Neuronal stem cell (in vitro differentiated cells): ENCODE results near the gene KCNAB1.
"Not testable (repeated sequence)": the region's sequence is repeated elsewhere in the genome, so short reads cannot be mapped to it uniquely, and the experiment has no call there.

ENCODE experiments used
- DNase-seq: peaks from one replicate; pipeline ENCODE4 v3.0.0-alpha.2; 2013; ENCODE audit warnings: low spot score
- H2AFZ ChIP-seq: one replicate; pipeline ENCODE4 v1.6.1; 2013; ENCODE audit warnings: mild to moderate bottlenecking, low read length, inconsistent platforms
- H2AK5ac ChIP-seq: 2 replicates; pipeline ENCODE4 v1.6.1; 2013; ENCODE audit warnings: low read depth, mild to moderate bottlenecking, inconsistent platforms, low read length, moderate library complexity, mixed read lengths
- H2BK120ac ChIP-seq: 2 replicates; pipeline ENCODE4 v1.6.1; 2013; ENCODE audit warnings: low read depth, mild to moderate bottlenecking, inconsistent platforms, low read length, moderate library complexity, mixed read lengths
- H2BK12ac ChIP-seq: one replicate; pipeline ENCODE4 v1.6.1; 2013; ENCODE audit warnings: low read length, inconsistent platforms
- H2BK15ac ChIP-seq: 2 replicates; pipeline ENCODE4 v1.6.1; 2013; ENCODE audit warnings: mild to moderate bottlenecking, low read length, inconsistent platforms, mixed read lengths
- H2BK5ac ChIP-seq: one replicate; pipeline ENCODE4 v1.6.1; 2013; ENCODE audit warnings: inconsistent platforms, mild to moderate bottlenecking, low read length, moderate library complexity
- H3K14ac ChIP-seq: one replicate; pipeline ENCODE4 v1.6.1; 2013; ENCODE audit warnings: low read length, inconsistent platforms
- H3K18ac ChIP-seq: 2 replicates; pipeline ENCODE4 v1.6.1; 2013; ENCODE audit warnings: low read length, inconsistent platforms
- H3K23ac ChIP-seq: 2 replicates; pipeline ENCODE4 v1.6.1; 2013; ENCODE audit warnings: low read depth, mild to moderate bottlenecking, mixed read lengths, low read length, inconsistent platforms; ENCODE audit not compliant: poor library complexity
- H3K27ac ChIP-seq: replicated peaks from 3 replicates; pipeline ENCODE4 v1.5.1; 2013; ENCODE audit warnings: low read length, inconsistent platforms
- H3K27me3 ChIP-seq, 3 experiments: 2 replicates each; pipeline ENCODE4 v1.6.1; 2013; ENCODE audit warnings: low read length in 3 of 3, mild to moderate bottlenecking in 2 of 3, inconsistent platforms in 1 of 3, low read depth in 1 of 3, mixed read lengths in 1 of 3, moderate library complexity in 1 of 3; ENCODE audit not compliant: control insufficient read depth in 3 of 3, insufficient read depth in 3 of 3
- H3K36me3 ChIP-seq, 2 donors: replicated peaks in 1 of 2; 2 replicates each; pipeline ENCODE4 v1.6.1; 2013; ENCODE audit warnings: low read length in 2 of 2; ENCODE audit not compliant: control insufficient read depth in 2 of 2, insufficient read depth in 2 of 2
- H3K4ac ChIP-seq: 2 replicates; pipeline ENCODE4 v1.6.1; 2013; ENCODE audit warnings: inconsistent platforms, mild to moderate bottlenecking, low read length, moderate library complexity
- H3K4me1 ChIP-seq, 2 donors: 1 replicate in 1 of 2; 2 replicates in 1 of 2; pipeline ENCODE4 v1.6.1; 2013; ENCODE audit warnings: low read length in 2 of 2, low read depth in 1 of 2; ENCODE audit not compliant: control insufficient read depth in 2 of 2, insufficient read depth in 1 of 2
- H3K4me2 ChIP-seq: one replicate; pipeline ENCODE4 v1.6.1; 2013; ENCODE audit warnings: mild to moderate bottlenecking, low read length, inconsistent platforms; ENCODE audit not compliant: insufficient read depth, poor library complexity, severe bottlenecking
- H3K4me3 ChIP-seq, 2 donors: 2 replicates each; pipeline ENCODE4 v1.5.1; 2013; ENCODE audit warnings: low read length in 2 of 2, mild to moderate bottlenecking in 2 of 2, inconsistent platforms in 1 of 2, moderate library complexity in 1 of 2
- H3K79me1 ChIP-seq: one replicate; pipeline ENCODE4 v1.6.1; 2013; ENCODE audit warnings: low read depth, mild to moderate bottlenecking, inconsistent platforms, low read length, moderate library complexity
- H3K9ac ChIP-seq: one replicate; pipeline ENCODE4 v1.6.1; 2013; ENCODE audit warnings: mild to moderate bottlenecking, low read depth, low read length, inconsistent platforms; ENCODE audit not compliant: poor library complexity
- H3K9me3 ChIP-seq, 2 donors: replicated peaks in 1 of 2; 2 replicates each; pipeline versions ENCODE3 to v1.6.1; 2013; ENCODE audit warnings: low read length in 2 of 2, mild to moderate bottlenecking in 2 of 2, inconsistent platforms in 1 of 2, low read depth in 1 of 2, mixed read lengths in 1 of 2, moderate library complexity in 1 of 2; ENCODE audit not compliant: control insufficient read depth in 2 of 2, insufficient read depth in 1 of 2
- H4K8ac ChIP-seq: one replicate; pipeline ENCODE4 v1.6.1; 2013; ENCODE audit warnings: low read depth, mild to moderate bottlenecking, inconsistent platforms, low read length, moderate library complexity
- H4K91ac ChIP-seq: one replicate; pipeline ENCODE4 v1.6.1; 2013; ENCODE audit warnings: low read length, low read depth, mild to moderate bottlenecking, inconsistent platforms; ENCODE audit not compliant: poor library complexity
- WGBS, 2 donors: extraction: QIAGEN DNeasy Blood & Tissue Kit; methylation state at CpG; one replicate each; pipeline ENCODE4 v1.1.7; 2013; ENCODE audit warnings: missing lambda C conversion rate in 2 of 2, mixed read lengths in 1 of 2; ENCODE audit not compliant: insufficient read length in 2 of 2, insufficient replicate concordance in 1 of 2; ENCODE audit errors: extremely low coverage in 2 of 2; 5-methylcytosine and 5-hydroxymethylcytosine counted together

The KCNAB1 gene

DNA sequence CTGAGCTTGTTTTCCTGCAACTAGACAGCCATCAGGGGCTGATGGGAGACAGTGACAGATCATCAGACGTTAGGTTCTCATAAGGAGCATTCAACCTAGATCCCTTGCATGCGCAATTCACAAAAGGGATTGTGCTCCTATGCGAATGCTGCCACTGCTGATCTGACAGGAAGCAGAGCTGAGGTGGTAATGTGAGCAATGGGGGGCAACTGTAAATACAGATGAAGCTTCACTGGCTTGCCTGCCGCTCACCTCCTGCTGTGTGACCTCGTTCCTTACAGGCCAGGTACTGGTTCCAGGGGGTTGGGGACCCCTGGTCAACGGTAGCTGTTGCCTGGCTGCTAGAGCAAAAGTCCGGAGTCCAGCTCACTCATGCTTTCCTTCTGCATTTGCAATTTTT, 26.4 kb upstream of the KCNAB1 start:
- no peak overlapping the region for H3K23ac ChIP-seq
- H3K4me2 ChIP-seq, result no peak overlapping the region
- no peak overlapping the region for H3K9ac ChIP-seq
- no peaks in the 10 kb centered on the region for H3K9me3 ChIP-seq
- no peak overlapping the region for H4K91ac ChIP-seq
- no peak overlapping the region for H2BK12ac ChIP-seq
- no peaks in the 10 kb centered on the region for H3K36me3 ChIP-seq
- H3K14ac ChIP-seq, result no peak overlapping the region
- no peak overlapping the region for H3K4me3 ChIP-seq
- H3K79me1 ChIP-seq, result no peaks in the 10 kb centered on the region
- H3K18ac ChIP-seq, result no peak overlapping the region
- no CpG with 5 or more reads among the region's 7 CpGs for WGBS, 2 donors
- H3K4ac ChIP-seq, result no peak overlapping the region
- no peak overlapping the region for H2AFZ ChIP-seq
- DNase-seq, result no peak
- no peak overlapping the region for H2AK5ac ChIP-seq
- no peak overlapping the region for H3K27ac ChIP-seq
- H2BK120ac ChIP-seq, result no peak overlapping the region
- H2BK15ac ChIP-seq, result no peak overlapping the region
- no peaks in the 10 kb centered on the region for H3K27me3 ChIP-seq
- no peak overlapping the region for H4K8ac ChIP-seq
- H2BK5ac ChIP-seq, result no peak overlapping the region
- no peaks in the 10 kb centered on the region for H3K4me1 ChIP-seq

DNA sequence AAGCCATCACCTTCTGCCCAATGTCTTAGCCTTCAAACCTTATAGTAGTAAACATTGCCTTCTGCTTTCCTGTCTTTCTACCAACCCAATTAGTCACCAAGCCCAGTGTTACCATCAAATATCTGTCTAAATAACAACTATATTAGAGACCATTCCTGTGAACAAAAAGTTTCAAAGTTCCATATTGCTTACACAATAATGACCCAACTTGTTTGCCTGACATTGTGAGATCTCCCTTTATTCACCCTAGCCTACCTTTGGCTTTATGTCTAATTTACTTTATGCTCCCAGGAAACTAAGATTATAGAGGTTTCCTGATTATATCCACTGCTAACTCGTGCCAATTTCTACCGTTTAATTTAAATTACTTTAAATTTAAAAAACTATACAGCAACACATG, 26.0 kb upstream of the KCNAB1 start:
- no peak overlapping the region for H2BK5ac ChIP-seq
- H4K8ac ChIP-seq, result no peak overlapping the region
- no peak overlapping the region for H2AK5ac ChIP-seq
- H2BK120ac ChIP-seq, result no peak overlapping the region
- no peak overlapping the region for H3K4me3 ChIP-seq
- H3K36me3 ChIP-seq, result no peaks in the 10 kb centered on the region
- no peaks in the 10 kb centered on the region for H3K9me3 ChIP-seq
- H3K27me3 ChIP-seq, result no peaks in the 10 kb centered on the region
- no peak overlapping the region for H2BK12ac ChIP-seq
- no peak overlapping the region for H3K27ac ChIP-seq
- no peaks in the 10 kb centered on the region for H3K4me1 ChIP-seq
- no peak for DNase-seq
- H3K4me2 ChIP-seq, result no peak overlapping the region
- no peak overlapping the region for H3K18ac ChIP-seq
- WGBS, 2 donors, result no CpG with 5 or more reads among the region's 2 CpGs
- no peaks in the 10 kb centered on the region for H3K79me1 ChIP-seq
- H3K9ac ChIP-seq, result no peak overlapping the region
- H2BK15ac ChIP-seq, result no peak overlapping the region
- no peak overlapping the region for H4K91ac ChIP-seq
- no peak overlapping the region for H2AFZ ChIP-seq
- no peak overlapping the region for H3K14ac ChIP-seq
- no peak overlapping the region for H3K23ac ChIP-seq
- no peak overlapping the region for H3K4ac ChIP-seq

DNA sequence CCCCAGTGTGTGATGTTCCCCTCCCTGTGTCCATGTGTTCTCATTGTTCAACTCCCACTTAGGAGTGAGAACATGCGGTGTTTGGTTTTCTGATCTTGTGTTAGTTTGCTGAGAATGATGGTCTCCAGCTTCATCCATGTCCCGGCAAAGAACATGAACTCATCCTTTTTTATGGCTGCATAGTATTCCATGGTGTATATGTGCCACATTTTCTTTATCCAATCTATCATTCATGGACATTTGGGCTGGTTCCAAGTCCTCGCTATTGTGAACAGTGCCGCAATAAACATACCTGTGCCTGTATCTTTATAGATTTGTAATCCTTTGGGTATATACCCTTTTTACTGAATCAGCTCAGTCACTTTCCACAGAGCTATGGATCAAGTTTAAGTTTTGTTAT, 24.7 kb upstream of the KCNAB1 start:
- not testable (repeated sequence) for H4K91ac ChIP-seq, H3K4ac ChIP-seq, H3K4me2 ChIP-seq, H3K9ac ChIP-seq, H3K14ac ChIP-seq, H4K8ac ChIP-seq, H3K18ac ChIP-seq, H2BK12ac ChIP-seq, H3K9me3 ChIP-seq, H3K27me3 ChIP-seq, H3K23ac ChIP-seq, DNase-seq, H2BK15ac ChIP-seq, H2AK5ac ChIP-seq, H2BK120ac ChIP-seq, H3K4me3 ChIP-seq, H3K79me1 ChIP-seq, H3K27ac ChIP-seq, H3K4me1 ChIP-seq, H2BK5ac ChIP-seq, H3K36me3 ChIP-seq, H2AFZ ChIP-seq
- WGBS, 2 donors, result no CpG with 5 or more reads among the region's 4 CpGs

DNA sequence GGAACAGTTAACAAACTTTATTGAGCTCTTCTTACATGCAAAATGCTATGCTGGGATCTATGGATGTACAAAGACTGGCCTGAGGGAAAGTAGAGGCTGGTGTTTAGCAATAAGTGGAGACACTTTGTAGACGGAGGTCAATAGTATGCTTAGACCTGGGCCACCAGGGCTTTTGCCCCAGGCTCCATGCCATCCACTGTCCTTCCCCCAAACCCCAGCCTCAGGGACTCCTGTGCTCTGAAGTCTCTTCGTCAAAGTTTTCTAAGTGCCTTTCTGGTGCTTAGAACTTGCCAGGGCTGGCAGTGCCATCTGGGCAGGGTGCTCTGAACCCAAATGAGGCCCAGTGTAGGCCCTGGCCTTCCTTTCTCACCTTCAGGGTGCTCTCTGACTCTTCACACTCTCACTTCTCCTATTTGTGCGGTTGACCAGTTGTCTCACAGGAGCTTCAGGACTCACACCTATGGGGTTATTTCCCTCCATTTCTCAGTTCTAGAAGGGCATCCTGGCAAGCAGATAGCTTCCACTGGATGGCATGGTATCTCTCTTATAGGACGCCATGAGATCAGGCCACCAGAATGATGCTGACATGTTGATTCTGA, 21.8 kb upstream of the KCNAB1 start:
- WGBS, 2 donors, result no CpG with 5 or more reads among the region's 4 CpGs
- DNase-seq, result no peak

More for the DNA sequence above, 21.8 kb upstream of the KCNAB1 start:
- no peak overlapping the region for H3K23ac ChIP-seq
- H3K27me3 ChIP-seq, result no peaks in the 10 kb centered on the region
- H3K9me3 ChIP-seq, result no peaks in the 10 kb centered on the region
- H3K14ac ChIP-seq, result no peak overlapping the region
- H3K36me3 ChIP-seq, result no peaks in the 10 kb centered on the region
- no peak overlapping the region for H2BK12ac ChIP-seq
- no peak overlapping the region for H3K9ac ChIP-seq
- no peaks in the 10 kb centered on the region for H3K79me1 ChIP-seq
- no peak overlapping the region for H4K91ac ChIP-seq
- no peak overlapping the region for H4K8ac ChIP-seq
- no peak overlapping the region for H2BK5ac ChIP-seq
- H2BK120ac ChIP-seq, result no peak overlapping the region
- no peaks in the 10 kb centered on the region for H3K4me1 ChIP-seq
- no peak overlapping the region for H3K18ac ChIP-seq
- no peak overlapping the region for H2AK5ac ChIP-seq
- no peak overlapping the region for H3K4me3 ChIP-seq
- H2AFZ ChIP-seq, result no peak overlapping the region
- no peak overlapping the region for H2BK15ac ChIP-seq
- H3K27ac ChIP-seq, result no peak overlapping the region
- no peak overlapping the region for H3K4me2 ChIP-seq
- no peak overlapping the region for H3K4ac ChIP-seq
